Thymus (tissue), 11 donors: Measurements from ENCODE around the gene SREK1. TPM values are rescaled to one million over a fixed set of nuclear protein-coding genes. Genes with fewer than 3 reads are reported as not detected.

ENCODE experiments used
- DNase-seq, 9 donors: peaks; one replicate each; pipeline ENCODE4 v3.0.0-alpha.2; 2013; ENCODE audit warnings: low spot score in 9 of 9, low read depth in 6 of 9, missing footprints in 1 of 9
- H3K27ac ChIP-seq, 2 donors: one replicate each; pipeline ENCODE4 v1.5.1; 2013; ENCODE audit warnings: control low read depth in 1 of 2, low read depth in 1 of 2, low read length in 1 of 2, mild to moderate bottlenecking in 1 of 2, moderate library complexity in 1 of 2
- H3K27me3 ChIP-seq, 2 donors: one replicate each; pipeline ENCODE4 v1.5.1; 2013; ENCODE audit warnings: low read length in 1 of 2; ENCODE audit not compliant: control insufficient read depth in 2 of 2, insufficient read depth in 1 of 2
- H3K36me3 ChIP-seq, 2 donors: one replicate each; pipeline ENCODE4 v1.5.1; 2013; ENCODE audit warnings: low read length in 1 of 2, mild to moderate bottlenecking in 1 of 2, moderate library complexity in 1 of 2; ENCODE audit not compliant: control insufficient read depth in 2 of 2, insufficient read depth in 2 of 2
- H3K4me1 ChIP-seq, 2 donors: one replicate each; pipeline ENCODE4 v1.5.1; 2013; ENCODE audit warnings: low read length in 2 of 2; ENCODE audit not compliant: control insufficient read depth in 2 of 2, insufficient read depth in 2 of 2
- H3K4me3 ChIP-seq, 2 donors: one replicate each; pipeline ENCODE4 v1.5.1; 2013; ENCODE audit warnings: low read length in 2 of 2, control low read depth in 1 of 2, mild to moderate bottlenecking in 1 of 2
- H3K9me3 ChIP-seq, 2 donors: one replicate each; pipeline ENCODE4 v1.5.1; 2013; ENCODE audit warnings: low read length in 1 of 2, mild to moderate bottlenecking in 1 of 2; ENCODE audit not compliant: control insufficient read depth in 2 of 2, insufficient read depth in 1 of 2
- WGBS: extraction: QIAGEN DNeasy Blood & Tissue Kit; methylation state at CpG from one replicate; pipeline ENCODE4 v1.1.7; 2013; 5-methylcytosine and 5-hydroxymethylcytosine counted together
- polyA plus RNA-seq: library from polyadenylated mRNA; stranded (reverse); fragments of 200-250 nt; gene quantifications from one replicate; pipeline ENCODE4 v1.2.3, GENCODE V29; 2013
- total RNA-seq: library from RNA; stranded (reverse); fragments of 120-200 nt; gene quantifications from one replicate; pipeline ENCODE4 v1.2.4, GENCODE V29; 2013
- donor health status: healthy.

Gene SREK1
- total and polyA plus RNA-seq, 2 donors, result 59.4 to 73.2 TPM

GRCh38 chr5:66223637-66224036, 79.5 kb downstream of the SREK1 start:
- H3K4me1 ChIP-seq, result peaks cover 0 to 8% of the 10 kb centered on the region in 2 donors
- H3K4me3 ChIP-seq, result no peak overlapping the region
- no peak for DNase-seq
- no peak overlapping the region for H3K27ac ChIP-seq
- H3K27me3 ChIP-seq, result no peaks in the 10 kb centered on the region
- H3K9me3 ChIP-seq, result peaks cover 0 to 3% of the 10 kb centered on the region in 2 donors
- H3K36me3 ChIP-seq, result no peaks in the 10 kb centered on the region
- 80% methylated on average over 4 of the region's 4 CpGs for WGBS

GRCh38 chr5:66224274-66224673, 80.2 kb downstream of the SREK1 start:
- peaks cover 0 to 8% of the 10 kb centered on the region in 2 donors for H3K4me1 ChIP-seq
- H3K9me3 ChIP-seq, result peaks cover 0 to 3% of the 10 kb centered on the region in 2 donors
- WGBS, result 95% methylated on average over 3 of the region's 3 CpGs
- no peaks in the 10 kb centered on the region for H3K27me3 ChIP-seq
- no peak overlapping the region for H3K27ac ChIP-seq
- H3K4me3 ChIP-seq, result no peak overlapping the region
- no peak for DNase-seq
- no peaks in the 10 kb centered on the region for H3K36me3 ChIP-seq

- Histone ChIP-seq H3K27ac (no peak overlapping the region), H3K4me1 (peaks cover 0 to 8% of the 10 kb centered on the region in 2 donors)
Observed at GRCh38 chr5:66224773-66225553, 80.9 kb downstream of the SREK1 start.

GRCh38 chr5:66230551-66230950, 86.5 kb downstream of the SREK1 start:
- 94% methylated on average over 1 of the region's 1 CpG for WGBS
- Histone ChIP-seq H3K9me3 (no peaks in the 10 kb centered on the region), H3K4me3 (no peak overlapping the region), H3K27ac (no peak overlapping the region), H3K4me1 (no peaks in the 10 kb centered on the region), H3K36me3 (no peaks in the 10 kb centered on the region), H3K27me3 (no peaks in the 10 kb centered on the region)
- DNase-seq, result no peak

More at GRCh38 chr5:66224773-66225553, 80.9 kb downstream of the SREK1 start:
- 97% methylated on average over 8 of the region's 8 CpGs for WGBS
- H3K9me3 ChIP-seq, result peaks cover 0 to 3% of the 10 kb centered on the region in 2 donors
- no peaks in the 10 kb centered on the region for H3K27me3 ChIP-seq
- DNase-seq, result no peak
- no peak overlapping the region for H3K4me3 ChIP-seq
- no peaks in the 10 kb centered on the region for H3K36me3 ChIP-seq

DNA sequence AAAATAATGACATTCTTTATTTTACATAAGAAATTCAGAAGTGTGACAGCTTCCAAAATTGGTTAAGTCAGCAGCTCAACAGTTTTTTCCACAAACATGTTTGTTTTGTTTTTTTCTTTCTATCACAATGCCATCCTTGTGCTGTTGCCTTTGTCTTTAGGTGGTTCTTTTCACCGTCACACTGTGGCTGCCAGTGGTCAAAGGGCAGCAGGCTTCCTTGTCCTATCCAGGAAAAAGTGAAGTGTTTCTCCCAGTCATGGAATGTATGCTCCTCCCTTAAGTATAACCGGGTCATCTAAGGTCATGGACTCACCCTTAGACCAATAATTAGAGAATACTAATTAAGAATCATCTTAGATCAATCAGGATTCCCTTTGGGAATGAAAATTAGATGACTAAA, 87.4 kb downstream of the SREK1 start:
- no peak for DNase-seq
- WGBS, result 95% methylated on average over 2 of the region's 2 CpGs
- Histone ChIP-seq H3K36me3 (no peaks in the 10 kb centered on the region), H3K4me1 (no peaks in the 10 kb centered on the region), H3K27me3 (no peaks in the 10 kb centered on the region), H3K4me3 (no peak overlapping the region), H3K9me3 (no peaks in the 10 kb centered on the region), H3K27ac (no peak overlapping the region)

GRCh38 chr5:66232275-66232674, 88.2 kb downstream of the SREK1 start:
- Histone ChIP-seq H3K36me3 (no peaks in the 10 kb centered on the region), H3K4me3 (no peak overlapping the region), H3K27ac (no peak overlapping the region), H3K4me1 (no peaks in the 10 kb centered on the region), H3K27me3 (no peaks in the 10 kb centered on the region), H3K9me3 (no peaks in the 10 kb centered on the region)
- DNase-seq, result no peak
- WGBS, result 95% methylated on average over 6 of the region's 6 CpGs

DNA sequence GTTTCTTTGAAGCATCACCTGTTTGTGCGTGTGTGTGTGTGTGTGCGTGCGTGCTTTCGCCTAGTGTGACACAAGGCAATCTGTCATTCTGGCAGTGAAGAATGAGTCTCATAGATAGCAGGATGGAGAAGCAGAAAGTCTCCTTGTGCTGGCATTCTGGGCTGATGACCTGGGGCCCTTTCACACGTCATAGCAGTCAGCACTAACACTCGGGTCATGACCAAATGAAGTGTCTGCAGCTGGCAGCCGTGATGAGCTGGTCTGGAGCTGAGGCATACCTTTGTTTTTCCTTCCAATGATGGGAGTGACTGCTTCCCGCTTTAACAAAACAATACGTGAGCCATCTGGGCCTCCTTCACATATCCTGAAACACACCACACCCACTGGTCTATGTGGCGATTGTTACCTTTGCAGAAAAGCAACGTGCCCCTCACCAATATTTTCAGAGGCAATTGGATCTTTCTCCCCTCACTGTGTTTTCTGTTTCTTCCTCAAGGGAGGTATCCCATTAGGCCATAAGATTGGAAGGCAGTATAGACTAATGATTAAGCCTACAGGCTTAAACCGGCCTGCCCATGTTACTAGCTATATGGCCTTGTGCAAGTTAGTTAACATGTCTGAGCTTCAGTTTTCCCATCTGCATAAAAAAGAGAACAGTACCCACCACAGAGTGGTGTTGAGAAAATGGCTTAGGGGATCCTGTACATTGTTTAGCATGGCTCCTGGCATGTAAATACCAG, 88.8 kb downstream of the SREK1 start:
- WGBS, result 94% methylated on average over 12 of the region's 12 CpGs

More for the DNA sequence above, 88.8 kb downstream of the SREK1 start:
- no peak overlapping the region for H3K4me3 ChIP-seq
- no peaks in the 10 kb centered on the region for H3K4me1 ChIP-seq
- H3K27me3 ChIP-seq, result no peaks in the 10 kb centered on the region
- H3K27ac ChIP-seq, result no peak overlapping the region
- H3K36me3 ChIP-seq, result no peaks in the 10 kb centered on the region
- H3K9me3 ChIP-seq, result no peaks in the 10 kb centered on the region
- no peak for DNase-seq
